Measurements from ENCODE around the gene ARMH1.
"Not testable (repeated sequence)": the region's sequence is repeated elsewhere in the genome, so short reads cannot be mapped to it uniquely, and the experiment has no call there.

The ARMH1 gene

DNA sequence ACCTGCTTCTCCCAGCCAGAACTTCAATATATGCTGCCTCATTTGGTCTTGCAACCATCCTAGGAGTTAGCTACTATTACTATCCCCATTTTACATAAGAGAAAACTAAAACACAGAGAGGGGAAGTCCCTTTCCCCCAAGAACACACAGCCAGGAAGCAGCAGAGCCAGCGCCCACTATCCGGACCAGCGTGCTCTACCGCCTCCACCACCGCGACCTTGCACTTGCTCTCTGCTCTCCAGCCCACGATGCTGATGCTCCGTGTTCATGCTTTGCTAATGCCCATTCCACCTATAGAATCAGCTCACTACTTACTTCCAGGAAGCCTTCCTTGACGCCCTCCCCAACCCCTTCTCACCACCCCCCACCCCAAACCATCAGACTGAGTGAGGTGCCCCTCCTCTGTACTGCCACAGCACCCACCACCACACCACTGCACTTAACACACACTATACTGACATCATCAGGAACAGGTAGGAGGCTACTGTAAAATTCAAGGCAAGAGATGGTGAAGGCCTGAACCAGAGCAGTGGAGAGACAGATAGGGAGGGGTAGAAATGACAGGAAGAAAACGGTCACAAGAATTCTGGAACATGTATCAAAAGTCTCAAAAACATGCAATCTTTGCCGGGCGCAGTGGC, 9.7 kb upstream of the ARMH1 start:
- DNase-seq (no peak), ATAC-seq (ENCODE audit: insufficient read depth, low read depth) (no peak)
- Histone ChIP-seq H3K9me3 (ENCODE audit: insufficient read depth, low read length, severe bottlenecking) (no peaks in the 10 kb centered on the region), H3K4me1 (ENCODE audit: insufficient read depth, low read length) (no peaks in the 10 kb centered on the region), H3K9ac (ENCODE audit: low read depth, low read length) (no peak overlapping the region), H3K79me2 (ENCODE audit: insufficient read depth, low read length) (no peaks in the 10 kb centered on the region), H3K27ac (ENCODE audit: low read length) (no peak overlapping the region), H2AFZ (ENCODE audit: low read depth, low read length) (no peak overlapping the region), H3K27me3 (ENCODE audit: insufficient read depth, low read length, poor library complexity) (no peaks in the 10 kb centered on the region), H3K4me2 (ENCODE audit: insufficient read depth, low read length) (no peak overlapping the region), H3K4me3 (ENCODE audit: low read depth in 1 of 2, low read length in 2 of 2) (no peak overlapping the region), H4K20me1 (ENCODE audit: insufficient read depth, low read length) (no peaks in the 10 kb centered on the region), H3K36me3 (ENCODE audit: insufficient read depth, low read length) (no peaks in the 10 kb centered on the region)
- TF ChIP-seq, protein P1, sequence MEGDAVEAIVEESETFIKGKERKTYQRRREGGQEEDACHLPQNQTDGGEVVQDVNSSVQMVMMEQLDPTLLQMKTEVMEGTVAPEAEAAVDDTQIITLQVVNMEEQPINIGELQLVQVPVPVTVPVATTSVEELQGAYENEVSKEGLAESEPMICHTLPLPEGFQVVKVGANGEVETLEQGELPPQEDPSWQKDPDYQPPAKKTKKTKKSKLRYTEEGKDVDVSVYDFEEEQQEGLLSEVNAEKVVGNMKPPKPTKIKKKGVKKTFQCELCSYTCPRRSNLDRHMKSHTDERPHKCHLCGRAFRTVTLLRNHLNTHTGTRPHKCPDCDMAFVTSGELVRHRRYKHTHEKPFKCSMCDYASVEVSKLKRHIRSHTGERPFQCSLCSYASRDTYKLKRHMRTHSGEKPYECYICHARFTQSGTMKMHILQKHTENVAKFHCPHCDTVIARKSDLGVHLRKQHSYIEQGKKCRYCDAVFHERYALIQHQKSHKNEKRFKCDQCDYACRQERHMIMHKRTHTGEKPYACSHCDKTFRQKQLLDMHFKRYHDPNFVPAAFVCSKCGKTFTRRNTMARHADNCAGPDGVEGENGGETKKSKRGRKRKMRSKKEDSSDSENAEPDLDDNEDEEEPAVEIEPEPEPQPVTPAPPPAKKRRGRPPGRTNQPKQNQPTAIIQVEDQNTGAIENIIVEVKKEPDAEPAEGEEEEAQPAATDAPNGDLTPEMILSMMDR (IDR thresholded peaks at IDR 0.05; ENCODE audit: borderline replicate concordance, extremely low read depth, low read length, poor library complexity, severe bottlenecking) = no peak
- TF ChIP-seq EZH2 (IDR thresholded peaks at IDR 0.05; ENCODE audit: borderline replicate concordance, low read depth, low read length, severe bottlenecking) = no peak

DNA sequence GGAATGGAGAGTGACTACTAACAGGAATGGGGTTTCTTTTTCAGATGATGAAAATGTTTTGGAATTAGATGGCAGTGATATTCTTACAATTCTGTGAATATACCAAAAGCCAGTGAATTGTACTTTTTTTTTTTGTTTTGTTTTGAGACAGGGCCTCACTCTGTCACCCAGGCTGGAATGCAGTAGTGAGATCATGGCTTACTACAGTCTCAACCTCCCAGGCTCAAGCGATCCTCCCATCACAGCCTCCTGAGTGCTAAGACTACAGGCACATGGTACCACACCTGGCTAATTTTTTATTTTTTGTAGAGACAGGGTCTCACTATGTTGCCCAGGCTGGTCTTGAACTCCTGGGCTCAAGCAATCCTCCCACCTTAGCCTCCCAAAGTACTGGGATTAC, 7.8 kb upstream of the ARMH1 start:
- not testable (repeated sequence) for DNase-seq; ATAC-seq (ENCODE audit: insufficient read depth, low read depth); H3K4me2 ChIP-seq (ENCODE audit: insufficient read depth, low read length); H3K27me3 ChIP-seq (ENCODE audit: insufficient read depth, low read length, poor library complexity); H3K27ac ChIP-seq (ENCODE audit: low read length); H3K79me2 ChIP-seq (ENCODE audit: insufficient read depth, low read length); H3K4me1 ChIP-seq (ENCODE audit: insufficient read depth, low read length); H3K9ac ChIP-seq (ENCODE audit: low read depth, low read length); H2AFZ ChIP-seq (ENCODE audit: low read depth, low read length); H3K4me3 ChIP-seq (ENCODE audit: low read depth in 1 of 2, low read length in 2 of 2); H3K9me3 ChIP-seq (ENCODE audit: insufficient read depth, low read length, severe bottlenecking); H3K36me3 ChIP-seq (ENCODE audit: insufficient read depth, low read length); H4K20me1 ChIP-seq (ENCODE audit: insufficient read depth, low read length)

GRCh38 chr1:44670751-44671640, 3.5 kb upstream of the ARMH1 start:
- Histone ChIP-seq H3K4me1 (ENCODE audit: insufficient read depth, low read length) (peaks cover 21% of the 10 kb centered on the region), H3K36me3 (ENCODE audit: insufficient read depth, low read length) (no peaks in the 10 kb centered on the region), H3K79me2 (ENCODE audit: insufficient read depth, low read length) (no peaks in the 10 kb centered on the region), H3K27ac (ENCODE audit: low read length) (no peak overlapping the region), H3K27me3 (ENCODE audit: insufficient read depth, low read length, poor library complexity) (no peaks in the 10 kb centered on the region), H3K4me2 (ENCODE audit: insufficient read depth, low read length) (no peak overlapping the region), H3K9ac (ENCODE audit: low read depth, low read length) (no peak overlapping the region), H2AFZ (ENCODE audit: low read depth, low read length) (no peak overlapping the region), H4K20me1 (ENCODE audit: insufficient read depth, low read length) (no peaks in the 10 kb centered on the region), H3K4me3 (ENCODE audit: low read depth in 1 of 2, low read length in 2 of 2) (no peak overlapping the region), H3K9me3 (ENCODE audit: insufficient read depth, low read length, severe bottlenecking) (no peaks in the 10 kb centered on the region)
- DNase-seq (no peak), ATAC-seq (ENCODE audit: insufficient read depth, low read depth) (no peak)
- TF ChIP-seq, protein P1 (IDR thresholded peaks at IDR 0.05; ENCODE audit: borderline replicate concordance, extremely low read depth, low read length, poor library complexity, severe bottlenecking) = no peak
- no peak for TF ChIP-seq EZH2 (IDR thresholded peaks at IDR 0.05; ENCODE audit: borderline replicate concordance, low read depth, low read length, severe bottlenecking)

GRCh38 chr1:44672254-44672955, 2.1 kb upstream of the ARMH1 start:
- Histone ChIP-seq H3K4me3 (ENCODE audit: low read depth in 1 of 2, low read length in 2 of 2) (no peak overlapping the region), H3K9me3 (ENCODE audit: insufficient read depth, low read length, severe bottlenecking) (no peaks in the 10 kb centered on the region), H3K4me1 (ENCODE audit: insufficient read depth, low read length) (peaks cover 21% of the 10 kb centered on the region), H3K27me3 (ENCODE audit: insufficient read depth, low read length, poor library complexity) (peaks cover 2% of the 10 kb centered on the region), H2AFZ (ENCODE audit: low read depth, low read length) (no peak overlapping the region), H3K4me2 (ENCODE audit: insufficient read depth, low read length) (no peak overlapping the region), H3K36me3 (ENCODE audit: insufficient read depth, low read length) (no peaks in the 10 kb centered on the region), H3K79me2 (ENCODE audit: insufficient read depth, low read length) (no peaks in the 10 kb centered on the region), H3K27ac (ENCODE audit: low read length) (no peak overlapping the region), H3K9ac (ENCODE audit: low read depth, low read length) (no peak overlapping the region), H4K20me1 (ENCODE audit: insufficient read depth, low read length) (no peaks in the 10 kb centered on the region)
- no peak for DNase-seq
- no peak for ATAC-seq (ENCODE audit: insufficient read depth, low read depth)
- TF ChIP-seq, protein P1 (IDR thresholded peaks at IDR 0.05; ENCODE audit: borderline replicate concordance, extremely low read depth, low read length, poor library complexity, severe bottlenecking) = no peak
- TF ChIP-seq EZH2 (IDR thresholded peaks at IDR 0.05; ENCODE audit: borderline replicate concordance, low read depth, low read length, severe bottlenecking) = no peak

All from DND-41 (cell line).